ENCODE measurements around the gene SMIM12. TPM values are rescaled to one million over a fixed set of nuclear protein-coding genes. Genes with fewer than 3 reads are reported as not detected.
"Not testable (repeated sequence)": the region's sequence is repeated elsewhere in the genome, so short reads cannot be mapped to it uniquely, and the experiment has no call there.

Gene SMIM12
- total RNA-seq, 3 donors from 2014 or later = 25.0 to 36.7 (median 29.6) TPM

- H3K36me3 ChIP-seq = no peaks in the 10 kb centered on the region
- H3K4me1 ChIP-seq = no peaks in the 10 kb centered on the region
- H3K27me3 ChIP-seq = no peaks in the 10 kb centered on the region
- no peak overlapping the region for H3K4me3 ChIP-seq
- no peaks in the 10 kb centered on the region for H3K9me3 ChIP-seq
- no peak overlapping the region for H3K27ac ChIP-seq
- no peak for TF ChIP-seq POLR2AphosphoS5 (IDR thresholded peaks at IDR 0.05)
- TF ChIP-seq CTCF (IDR thresholded peaks at IDR 0.05) = no peak
- TF ChIP-seq POLR2A (IDR thresholded peaks at IDR 0.05) = no peak
- intact Hi-C loops (cut with DNase I; ENCODE audit: low total_unique reads) = no loop called here
- DNase-seq (ENCODE audit: low spot score in 2 of 2) = no peak
Measured at GRCh38 chr1:34816332-34816731, 43.2 kb downstream of the SMIM12 start.

DNA sequence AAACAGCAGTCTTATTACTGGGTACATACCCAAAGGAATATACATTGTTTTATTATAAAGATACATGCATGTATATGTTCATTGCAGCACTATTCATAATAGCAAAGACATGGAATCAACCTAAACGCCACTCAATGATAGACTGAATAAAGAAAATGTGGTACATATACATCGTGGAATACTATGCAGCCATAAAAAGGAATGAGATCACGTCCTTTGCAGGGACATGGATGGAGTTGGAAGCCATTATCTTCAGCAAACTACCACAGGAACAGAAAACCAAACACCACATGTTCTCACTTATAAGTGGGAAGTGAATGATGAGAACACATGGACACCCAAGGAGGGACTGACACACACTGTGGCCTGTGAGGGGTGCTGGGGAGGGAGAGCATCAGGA lies 48.8 kb downstream of the SMIM12 start:
- H3K4me1 ChIP-seq; H3K27me3 ChIP-seq; H3K27ac ChIP-seq; H3K36me3 ChIP-seq; H3K9me3 ChIP-seq; DNase-seq (ENCODE audit: low spot score in 2 of 2); intact Hi-C loops (cut with DNase I; ENCODE audit: low total_unique reads); H3K4me3 ChIP-seq: not testable (repeated sequence)

GRCh38 chr1:34808051-34808810 lies 51.3 kb downstream of the SMIM12 start:
- no peaks in the 10 kb centered on the region for H3K9me3 ChIP-seq
- H3K4me1 ChIP-seq = no peaks in the 10 kb centered on the region
- no peaks in the 10 kb centered on the region for H3K36me3 ChIP-seq
- H3K4me3 ChIP-seq = no peak overlapping the region
- no peak overlapping the region for H3K27ac ChIP-seq
- TF ChIP-seq POLR2A (IDR thresholded peaks at IDR 0.05) (no peak), CTCF (IDR thresholded peaks at IDR 0.05) (no peak), POLR2AphosphoS5 (IDR thresholded peaks at IDR 0.05) (no peak)
- H3K27me3 ChIP-seq = no peaks in the 10 kb centered on the region
- DNase-seq (ENCODE audit: low spot score in 2 of 2) = no peak
- intact Hi-C loops (cut with DNase I; ENCODE audit: low total_unique reads) = no loop called here

GRCh38 chr1:34806396-34806795 lies 53.2 kb downstream of the SMIM12 start:
- H3K27me3 ChIP-seq = no peaks in the 10 kb centered on the region
- intact Hi-C loops (cut with DNase I; ENCODE audit: low total_unique reads) = no loop called here
- no peak overlapping the region for H3K27ac ChIP-seq
- H3K4me3 ChIP-seq = no peak overlapping the region
- no peaks in the 10 kb centered on the region for H3K9me3 ChIP-seq
- no peaks in the 10 kb centered on the region for H3K4me1 ChIP-seq
- no peaks in the 10 kb centered on the region for H3K36me3 ChIP-seq
- no peak for DNase-seq (ENCODE audit: low spot score in 2 of 2)
- TF ChIP-seq POLR2AphosphoS5 (IDR thresholded peaks at IDR 0.05) (no peak), POLR2A (IDR thresholded peaks at IDR 0.05) (no peak), CTCF (IDR thresholded peaks at IDR 0.05) (no peak)

DNA sequence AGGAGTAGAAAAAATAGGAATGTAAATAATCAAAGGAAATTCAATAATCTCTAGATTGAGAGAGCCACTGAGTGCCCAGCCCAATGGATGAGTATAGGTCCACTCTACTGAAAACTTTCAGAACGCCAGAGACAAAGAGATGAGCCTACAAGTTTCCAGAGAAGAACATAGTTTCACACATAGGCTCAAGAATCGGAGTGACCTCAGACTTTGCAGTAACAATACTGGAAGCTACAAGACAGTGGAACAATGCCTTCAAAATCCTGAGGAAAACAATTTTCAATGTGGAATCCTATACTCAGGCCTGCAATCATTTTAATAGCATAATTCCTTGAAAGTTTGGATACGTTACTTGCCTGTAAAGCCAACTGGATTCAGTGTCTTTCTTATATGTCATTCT lies 55.8 kb downstream of the SMIM12 start:
- intact Hi-C loops (cut with DNase I; ENCODE audit: low total_unique reads) = no loop called here
- Histone ChIP-seq H3K4me1 (no peaks in the 10 kb centered on the region), H3K27ac (no peak overlapping the region), H3K36me3 (no peaks in the 10 kb centered on the region), H3K27me3 (no peaks in the 10 kb centered on the region), H3K9me3 (no peaks in the 10 kb centered on the region), H3K4me3 (no peak overlapping the region)
- TF ChIP-seq POLR2A (IDR thresholded peaks at IDR 0.05) = no peak
- no peak for TF ChIP-seq CTCF (IDR thresholded peaks at IDR 0.05)
- TF ChIP-seq POLR2AphosphoS5 (IDR thresholded peaks at IDR 0.05) = no peak
- no peak for DNase-seq (ENCODE audit: low spot score in 2 of 2)

Other genes with a start within 250 kb of the SMIM12 start
- gene GJB5, start 104.7 kb downstream of the SMIM12 start, total RNA-seq = 1 to 10 TPM in 1 of 3 donors, under 1 TPM in 1, not detected in 1; 0.73 to 1.3 TPM
- under 1 TPM in 1 of 3 donors, not detected in 2; 0.15 TPM for gene GJB4, start 100.0 kb downstream of the SMIM12 start, total RNA-seq
- gene GJB3, start 78.5 kb downstream of the SMIM12 start, total RNA-seq = 1 to 10 TPM in 1 of 3 donors, under 1 TPM in 1, not detected in 1; 0.33 to 1.2 TPM
- 10 to 100 TPM in 2 of 3 donors, 1 to 10 TPM in 1; 8.9 to 39.3 (median 18.9) TPM for gene GJA4, start 66.8 kb downstream of the SMIM12 start, total RNA-seq
- gene DLGAP3, start 69.9 kb upstream of the SMIM12 start, total RNA-seq = under 1 TPM; 0.15 to 0.33 (median 0.16) TPM
- 10 to 100 TPM; 30.5 to 55.0 (median 37.6) TPM for gene TMEM35B, start 125.6 kb upstream of the SMIM12 start, total RNA-seq
- gene ZMYM6, start 172.2 kb upstream of the SMIM12 start, total RNA-seq = 10 to 100 TPM; 13.8 to 27.2 (median 22.0) TPM
- 10 to 100 TPM in 2 of 3 donors, 1 to 10 TPM in 1; 9.8 to 25.6 (median 12.1) TPM for gene ZMYM1, start 219.6 kb upstream of the SMIM12 start, total RNA-seq